Nephron progenitor cell (in vitro differentiated cells): ENCODE data around the gene LRP6.

Experiments
- DNase-seq: peaks from one replicate; pipeline ENCODE4 v3.0.0; 2021
- H3K27ac Mint-ChIP-seq: 2 replicates; pipeline ENCODE4 v1.8.0; 2021; ENCODE audit warnings: mild to moderate bottlenecking, moderate library complexity, mixed read lengths
- H3K27me3 Mint-ChIP-seq: 2 replicates; pipeline ENCODE4 v1.8.0; 2021; ENCODE audit warnings: mild to moderate bottlenecking, low read depth, mixed read lengths; ENCODE audit not compliant: poor library complexity
- H3K36me3 Mint-ChIP-seq: 2 replicates; pipeline ENCODE4 v1.8.0; 2021; ENCODE audit warnings: low read depth, mixed read lengths
- H3K4me1 Mint-ChIP-seq: 2 replicates; pipeline ENCODE4 v1.8.0; 2021; ENCODE audit warnings: mixed read lengths
- H3K4me3 Mint-ChIP-seq: 2 replicates; pipeline ENCODE4 v1.8.0; 2021; ENCODE audit warnings: mild to moderate bottlenecking, moderate library complexity, mixed read lengths
- H3K9me3 Mint-ChIP-seq: 2 replicates; pipeline ENCODE4 v1.8.0; 2021; ENCODE audit warnings: mild to moderate bottlenecking, moderate library complexity, mixed read lengths
- TF ChIP-seq, protein P1 (sequence below): fragments of 200-600 bp; sonication (generic); IDR thresholded peaks from 2 replicates; pipeline ENCODE4 v1.5.0; 2021; ENCODE audit warnings: antibody characterized with exemption

The LRP6 gene

DNA sequence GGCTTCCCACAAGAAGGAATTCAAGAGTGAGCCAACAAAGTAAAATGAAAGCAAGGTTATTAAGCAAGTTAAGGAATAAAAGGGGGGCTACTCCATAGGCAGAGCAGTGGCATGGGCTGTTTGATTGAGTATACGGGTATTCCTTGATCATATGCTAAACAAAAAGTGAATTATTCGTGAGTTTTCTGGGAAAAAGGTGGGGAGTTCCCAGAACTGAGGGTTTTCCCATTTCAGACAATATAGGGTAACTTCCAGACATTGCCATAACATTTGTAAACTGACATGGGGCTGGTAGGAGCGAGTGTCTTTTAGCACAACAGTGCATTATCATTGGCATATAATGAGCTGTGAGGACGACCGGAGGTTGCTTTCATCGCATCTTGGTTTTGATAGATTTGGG lies 198.1 kb downstream of the LRP6 start:
- peaks cover 6% of the 10 kb centered on the region for H3K27me3 Mint-ChIP-seq
- H3K4me1 Mint-ChIP-seq = peaks cover 14% of the 10 kb centered on the region
- H3K36me3 Mint-ChIP-seq = no peaks in the 10 kb centered on the region
- DNase-seq = no peak
- H3K4me3 Mint-ChIP-seq = no peak overlapping the region
- no peaks in the 10 kb centered on the region for H3K9me3 Mint-ChIP-seq
- H3K27ac Mint-ChIP-seq = no peak overlapping the region
- TF ChIP-seq, protein P1, sequence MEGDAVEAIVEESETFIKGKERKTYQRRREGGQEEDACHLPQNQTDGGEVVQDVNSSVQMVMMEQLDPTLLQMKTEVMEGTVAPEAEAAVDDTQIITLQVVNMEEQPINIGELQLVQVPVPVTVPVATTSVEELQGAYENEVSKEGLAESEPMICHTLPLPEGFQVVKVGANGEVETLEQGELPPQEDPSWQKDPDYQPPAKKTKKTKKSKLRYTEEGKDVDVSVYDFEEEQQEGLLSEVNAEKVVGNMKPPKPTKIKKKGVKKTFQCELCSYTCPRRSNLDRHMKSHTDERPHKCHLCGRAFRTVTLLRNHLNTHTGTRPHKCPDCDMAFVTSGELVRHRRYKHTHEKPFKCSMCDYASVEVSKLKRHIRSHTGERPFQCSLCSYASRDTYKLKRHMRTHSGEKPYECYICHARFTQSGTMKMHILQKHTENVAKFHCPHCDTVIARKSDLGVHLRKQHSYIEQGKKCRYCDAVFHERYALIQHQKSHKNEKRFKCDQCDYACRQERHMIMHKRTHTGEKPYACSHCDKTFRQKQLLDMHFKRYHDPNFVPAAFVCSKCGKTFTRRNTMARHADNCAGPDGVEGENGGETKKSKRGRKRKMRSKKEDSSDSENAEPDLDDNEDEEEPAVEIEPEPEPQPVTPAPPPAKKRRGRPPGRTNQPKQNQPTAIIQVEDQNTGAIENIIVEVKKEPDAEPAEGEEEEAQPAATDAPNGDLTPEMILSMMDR = no peak
